ENCODE results near the gene HTT.
"Not testable (repeated sequence)": the region's sequence is repeated elsewhere in the genome, so short reads cannot be mapped to it uniquely, and the experiment has no call there.

GRCh38 chr4:3166434-3166833, 92.0 kb downstream of the HTT start:
- TF ChIP-seq POLR2A, CTCF (IDR thresholded peaks at IDR 0.05): not testable (repeated sequence)

All from lower leg skin (tissue), 3 donors.